Coronary artery (tissue), 2 donors: ENCODE data around the gene HJURP.

Source experiments
- DNase-seq: peaks from one replicate; pipeline ENCODE4 v3.0.0-alpha.2; 2017; ENCODE audit warnings: low spot score
- H3K27ac ChIP-seq, 2 donors: fragments of 200-600 bp; sonication (generic); one replicate each; pipeline ENCODE4 v1.5.1; 2016 to 2019
- H3K4me3 ChIP-seq: fragments of 200-600 bp; sonication (generic); 2 replicates; pipeline ENCODE4 v1.5.1; 2016; ENCODE audit warnings: mild to moderate bottlenecking, moderate library complexity
- CTCF ChIP-seq: fragments of 200-600 bp; sonication (generic); IDR thresholded peaks from one replicate; pipeline ENCODE4 v1.5.1; 2019; ENCODE audit warnings: antibody characterized with exemption

The HJURP gene

GRCh38 chr2:233855345-233855744 lies 1.0 kb upstream of the HJURP start:
- no peak for TF ChIP-seq CTCF
- Histone ChIP-seq H3K27ac (no peak overlapping the region), H3K4me3 (peak overlapping the region; percentile 73)
- no peak for DNase-seq

DNA sequence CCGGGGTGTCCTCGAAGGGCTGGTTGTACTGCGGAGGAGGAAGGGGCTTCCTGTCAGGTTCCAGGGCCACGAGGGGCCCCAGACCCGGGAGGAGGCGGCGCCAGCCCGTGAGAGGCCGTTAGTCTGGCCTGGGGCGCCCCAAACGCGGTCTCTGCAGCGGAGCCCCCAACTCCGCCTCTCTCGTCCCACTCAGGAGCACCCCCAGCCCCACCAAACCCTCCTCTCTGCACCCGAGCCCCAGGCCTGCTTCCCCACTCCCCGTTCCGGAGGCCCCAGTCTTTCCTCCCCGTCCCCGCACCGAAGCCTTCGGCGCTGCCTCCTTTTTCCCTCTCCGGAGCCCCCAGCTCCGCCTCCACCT lies 473 bp downstream of the HJURP start:
- H3K27ac ChIP-seq, result no peak overlapping the region
- H3K4me3 ChIP-seq, result peak overlapping the region; percentile 73
- no peak for TF ChIP-seq CTCF
- DNase-seq, result no peak

GRCh38 chr2:233853353-233853752 lies 982 bp downstream of the HJURP start:
- no peak for TF ChIP-seq CTCF
- Histone ChIP-seq H3K4me3 (no peak overlapping the region), H3K27ac (no peak overlapping the region)
- DNase-seq, result no peak

DNA sequence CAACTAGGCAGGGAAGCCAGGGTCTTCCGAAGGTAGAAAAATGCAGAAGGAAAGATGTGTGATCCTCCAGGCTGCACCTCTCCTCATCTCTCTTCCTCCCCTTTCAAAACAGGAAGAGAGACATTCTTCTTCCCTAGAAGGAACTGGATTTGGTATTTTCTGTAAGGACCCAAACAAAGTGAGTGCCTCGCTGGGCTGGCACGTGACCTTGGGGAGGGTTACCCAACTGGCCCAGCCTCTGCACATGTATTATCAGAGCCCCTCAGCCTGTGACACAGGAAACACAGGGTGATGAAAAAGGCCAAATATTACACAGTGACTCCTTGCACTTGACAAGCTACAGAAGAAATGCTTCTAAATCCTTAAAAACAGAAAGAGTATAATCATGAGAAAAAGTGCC lies 2.3 kb downstream of the HJURP start:
- H3K27ac ChIP-seq, result no peak overlapping the region
- DNase-seq, result no peak
- no peak overlapping the region for H3K4me3 ChIP-seq
- TF ChIP-seq CTCF, result no peak

DNA sequence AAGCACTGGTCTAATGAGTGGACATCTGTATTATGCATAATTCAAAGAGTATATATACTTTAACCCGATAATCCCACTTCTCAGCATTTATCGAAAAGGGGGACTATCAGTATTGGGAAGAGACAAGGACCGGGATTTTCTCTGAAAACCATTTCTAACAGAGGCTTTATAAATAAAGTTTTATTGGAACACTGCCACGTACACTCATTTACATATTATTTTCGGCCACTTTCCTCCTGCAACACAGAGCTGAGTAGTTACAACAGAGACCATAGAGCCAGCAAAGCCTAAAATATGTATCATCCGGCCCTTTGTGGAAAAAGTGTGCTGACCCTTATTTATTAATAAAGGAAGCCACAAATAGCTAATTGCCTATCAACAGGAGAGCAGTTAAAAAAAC lies 3.2 kb downstream of the HJURP start:
- TF ChIP-seq CTCF, result no peak
- no peak overlapping the region for H3K27ac ChIP-seq
- no peak for DNase-seq
- no peak overlapping the region for H3K4me3 ChIP-seq

DNA sequence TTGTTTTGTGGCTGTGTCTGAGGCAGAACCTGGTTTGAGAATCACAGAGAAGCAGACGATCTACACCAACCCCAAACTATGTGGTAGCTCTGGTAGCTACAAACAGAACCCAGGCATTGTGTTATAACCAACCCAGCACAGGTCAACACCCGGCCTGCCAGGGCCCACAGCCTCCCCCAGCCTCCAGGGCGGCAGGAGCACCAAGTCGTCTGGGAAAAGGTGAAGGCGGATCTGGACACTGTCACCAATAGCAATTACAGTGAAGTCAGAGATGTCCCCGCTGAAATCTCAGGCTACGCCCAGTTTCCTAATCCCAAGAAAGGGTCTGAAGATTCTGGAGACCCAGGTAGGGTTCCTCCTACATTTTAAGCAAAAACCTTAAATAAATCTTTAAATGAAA lies 3.6 kb downstream of the HJURP start:
- no peak overlapping the region for H3K4me3 ChIP-seq
- TF ChIP-seq CTCF, result no peak
- no peak for DNase-seq
- no peak overlapping the region for H3K27ac ChIP-seq

- no peak for DNase-seq
- Histone ChIP-seq H3K27ac (no peak overlapping the region), H3K4me3 (no peak overlapping the region)
- TF ChIP-seq CTCF, result no peak
Measured at GRCh38 chr2:233849607-233850271, 4.6 kb downstream of the HJURP start.
